Measurements from ENCODE around the gene HOXD13. TPM values are rescaled to one million over a fixed set of nuclear protein-coding genes. Genes with fewer than 3 reads are reported as not detected.

HOXD13 gene
- total RNA-seq, 1 donor from 2014 or later = not detected

DNA sequence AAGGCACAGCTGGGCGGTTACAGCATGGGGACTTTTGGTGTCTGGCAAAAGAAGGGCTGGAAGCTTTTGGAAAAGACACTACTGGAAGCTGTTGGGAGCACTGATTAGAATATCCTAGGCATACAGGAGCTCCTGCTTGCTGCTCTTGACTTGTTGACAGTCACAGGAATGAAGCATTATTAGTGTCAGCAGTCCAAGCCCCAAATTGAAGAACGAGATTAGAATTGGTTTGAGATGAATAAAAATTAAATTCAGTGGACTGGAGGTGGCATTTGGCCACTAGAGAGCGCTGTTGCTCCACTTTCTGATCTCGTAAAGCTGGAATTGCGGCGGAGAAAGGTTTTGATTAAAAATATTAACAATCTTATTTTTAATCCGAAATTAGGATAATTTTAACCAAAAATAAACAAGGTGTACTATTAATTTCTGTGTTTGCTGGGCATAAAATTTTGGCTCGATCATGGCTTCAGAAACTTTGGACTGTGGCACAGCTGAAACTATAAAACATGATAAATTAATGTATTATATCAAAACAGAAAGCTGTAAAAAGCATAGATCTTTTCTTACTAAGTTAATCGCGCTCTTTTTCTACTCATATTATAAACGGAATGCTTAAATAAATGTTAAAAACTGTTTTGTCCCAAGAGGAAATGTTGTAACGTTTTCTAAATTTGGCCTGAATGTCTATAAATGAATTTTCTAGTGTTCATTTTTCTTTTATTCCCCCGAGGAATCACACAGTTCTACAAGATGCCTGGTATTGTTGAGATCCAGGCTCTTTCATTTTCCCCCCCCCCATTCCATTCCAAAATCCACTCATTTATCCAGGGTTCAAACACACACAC lies 34.6 kb downstream of the HOXD13 start:
- Histone ChIP-seq H3K4me3 (no peak overlapping the region), H3K27me3 (ENCODE audit: low read depth) (peaks cover 99% of the 10 kb centered on the region), H3K36me3 (no peaks in the 10 kb centered on the region), H3K27ac (replicated peaks) (no peak overlapping the region), H3K4me1 (peaks cover 44% of the 10 kb centered on the region), H3K9me3 (replicated peaks) (no peaks in the 10 kb centered on the region)
- peak; percentile 55 for DNase-seq
- intact Hi-C loops (cut with micrococcal nuclease) = no loop called here
- TF ChIP-seq, protein P1, sequence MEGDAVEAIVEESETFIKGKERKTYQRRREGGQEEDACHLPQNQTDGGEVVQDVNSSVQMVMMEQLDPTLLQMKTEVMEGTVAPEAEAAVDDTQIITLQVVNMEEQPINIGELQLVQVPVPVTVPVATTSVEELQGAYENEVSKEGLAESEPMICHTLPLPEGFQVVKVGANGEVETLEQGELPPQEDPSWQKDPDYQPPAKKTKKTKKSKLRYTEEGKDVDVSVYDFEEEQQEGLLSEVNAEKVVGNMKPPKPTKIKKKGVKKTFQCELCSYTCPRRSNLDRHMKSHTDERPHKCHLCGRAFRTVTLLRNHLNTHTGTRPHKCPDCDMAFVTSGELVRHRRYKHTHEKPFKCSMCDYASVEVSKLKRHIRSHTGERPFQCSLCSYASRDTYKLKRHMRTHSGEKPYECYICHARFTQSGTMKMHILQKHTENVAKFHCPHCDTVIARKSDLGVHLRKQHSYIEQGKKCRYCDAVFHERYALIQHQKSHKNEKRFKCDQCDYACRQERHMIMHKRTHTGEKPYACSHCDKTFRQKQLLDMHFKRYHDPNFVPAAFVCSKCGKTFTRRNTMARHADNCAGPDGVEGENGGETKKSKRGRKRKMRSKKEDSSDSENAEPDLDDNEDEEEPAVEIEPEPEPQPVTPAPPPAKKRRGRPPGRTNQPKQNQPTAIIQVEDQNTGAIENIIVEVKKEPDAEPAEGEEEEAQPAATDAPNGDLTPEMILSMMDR (IDR thresholded peaks at IDR 0.05; ENCODE audit: borderline replicate concordance) = peak; percentile 92

DNA sequence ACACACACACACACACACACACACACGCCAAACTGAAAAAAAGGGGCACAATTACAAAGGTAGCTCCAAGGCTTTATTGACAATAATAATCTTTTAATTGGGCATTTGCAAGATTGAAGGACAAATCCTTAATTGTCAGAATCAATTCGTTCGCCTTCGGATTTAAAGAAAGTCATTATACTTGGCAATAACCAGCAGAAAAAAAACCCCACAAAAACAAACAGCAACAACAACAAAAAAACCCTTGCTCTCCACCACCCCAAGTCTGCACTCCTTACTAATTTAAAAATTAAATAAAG lies 35.2 kb downstream of the HOXD13 start:
- H3K4me1 ChIP-seq = peaks cover 38% of the 10 kb centered on the region
- H3K36me3 ChIP-seq = no peaks in the 10 kb centered on the region
- peaks cover 99% of the 10 kb centered on the region for H3K27me3 ChIP-seq (ENCODE audit: low read depth)
- no peak overlapping the region for H3K27ac ChIP-seq (replicated peaks)
- TF ChIP-seq, protein P1 (IDR thresholded peaks at IDR 0.05; ENCODE audit: borderline replicate concordance) = no peak
- H3K9me3 ChIP-seq (replicated peaks) = no peaks in the 10 kb centered on the region
- intact Hi-C loops (cut with micrococcal nuclease) = no loop called here
- DNase-seq = no peak
- no peak overlapping the region for H3K4me3 ChIP-seq

DNA sequence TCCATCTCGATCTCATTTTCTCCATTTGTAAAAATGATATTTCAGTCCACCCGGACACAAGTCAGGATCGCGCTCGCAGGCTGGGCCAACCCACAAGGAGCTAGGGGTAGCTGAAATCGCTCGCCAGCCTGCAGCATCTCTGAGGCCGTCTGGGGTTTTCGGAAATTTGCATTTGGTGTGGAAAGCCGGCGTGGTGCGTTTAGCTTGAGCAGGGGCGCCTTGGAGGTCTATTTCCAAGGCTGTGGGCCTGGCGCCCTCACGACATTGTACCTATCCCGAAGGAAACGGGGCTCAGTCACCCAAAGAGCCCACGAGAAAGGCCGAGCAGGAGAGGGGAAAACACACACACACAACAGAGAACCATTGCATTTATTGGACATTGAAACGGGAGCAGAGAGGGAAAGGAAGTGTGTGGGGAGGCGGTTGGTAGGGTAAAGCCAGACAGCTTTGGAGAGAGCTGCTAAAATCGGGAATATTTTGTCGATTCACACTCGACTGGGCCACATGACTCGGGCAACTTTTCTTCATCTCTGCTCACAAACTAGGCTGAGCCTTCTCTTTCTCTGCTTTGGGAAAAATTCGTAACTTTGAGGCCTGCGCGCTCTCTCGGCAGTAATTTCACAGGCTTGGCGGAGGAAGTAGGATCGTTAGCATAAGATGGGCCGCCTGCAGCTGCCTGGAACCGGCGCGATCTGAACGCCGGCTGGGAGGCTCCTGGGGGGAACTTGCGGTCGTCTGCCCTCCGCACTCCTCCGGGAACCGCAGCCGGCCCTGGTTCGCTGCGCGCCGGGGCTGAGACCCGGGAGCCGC lies 35.9 kb downstream of the HOXD13 start:
- DNase-seq = no peak
- Histone ChIP-seq H3K9me3 (replicated peaks) (no peaks in the 10 kb centered on the region), H3K27me3 (ENCODE audit: low read depth) (peaks cover 99% of the 10 kb centered on the region), H3K27ac (replicated peaks) (peak overlapping the region; percentile 77), H3K36me3 (no peaks in the 10 kb centered on the region), H3K4me3 (peak overlapping the region; percentile 62), H3K4me1 (peaks cover 32% of the 10 kb centered on the region)
- intact Hi-C loops (cut with micrococcal nuclease) = no loop called here
- TF ChIP-seq, protein P1 (IDR thresholded peaks at IDR 0.05; ENCODE audit: borderline replicate concordance) = no peak

DNA sequence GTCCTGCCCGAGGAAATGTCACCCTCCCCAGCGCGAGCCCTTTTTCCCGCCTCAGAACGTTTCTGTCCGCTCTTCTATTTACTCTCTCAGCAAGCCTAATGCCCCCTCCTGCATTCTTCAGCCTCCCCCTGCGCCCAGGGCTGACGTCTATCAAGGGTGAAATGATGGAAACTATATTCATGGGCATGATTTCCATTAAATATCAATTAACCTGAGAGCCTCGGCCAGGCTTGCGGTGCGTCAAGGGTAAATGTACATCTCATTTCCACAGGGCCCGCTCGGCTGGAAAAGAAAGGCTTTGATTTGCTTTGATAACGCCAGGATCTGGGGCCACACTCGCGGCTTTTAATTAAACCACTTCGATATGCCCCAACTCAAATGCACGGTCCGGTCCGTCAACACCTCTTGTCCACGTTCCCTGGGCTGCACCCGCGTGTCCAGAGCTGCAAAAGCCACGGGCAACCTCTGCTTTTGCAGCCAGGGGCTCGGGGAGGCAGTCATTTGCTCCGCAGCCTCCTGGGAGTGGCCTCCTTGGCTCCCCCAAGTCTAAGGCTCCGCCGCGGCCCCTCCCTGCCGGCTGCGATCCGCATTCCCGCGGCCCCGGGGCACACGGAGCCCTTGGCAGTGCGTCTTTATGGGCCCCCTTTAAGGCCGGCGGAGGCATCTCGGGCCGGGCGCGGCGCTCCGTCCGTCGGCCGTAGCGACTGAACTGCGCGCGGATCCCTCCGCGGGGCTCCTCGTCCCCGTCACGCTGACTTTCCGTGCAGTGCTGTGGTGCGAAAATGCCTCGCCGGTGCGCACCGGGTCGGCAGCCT lies 36.7 kb downstream of the HOXD13 start, which contains the start of gene HOXD8:
TSS of gene HOXD8 (plus strand) at position 724 of the 815 bp plus-strand sequence. CDS start 662 bp downstream, outside the sequence.
- Histone ChIP-seq H3K4me1 (peaks cover 25% of the 10 kb centered on the region), H3K27me3 (ENCODE audit: low read depth) (peaks cover 99% of the 10 kb centered on the region), H3K4me3 (peak within 1 kb of the TSS; percentile 62), H3K36me3 (no peaks in the 10 kb centered on the region), H3K27ac (replicated peaks) (peak within 1 kb of the TSS; percentile 77), H3K9me3 (replicated peaks) (no peaks in the 10 kb centered on the region)
- TF ChIP-seq, protein P1 (IDR thresholded peaks at IDR 0.05; ENCODE audit: borderline replicate concordance) = no peak
- no peak for DNase-seq
- intact Hi-C loops (cut with micrococcal nuclease) = no loop called here

DNA sequence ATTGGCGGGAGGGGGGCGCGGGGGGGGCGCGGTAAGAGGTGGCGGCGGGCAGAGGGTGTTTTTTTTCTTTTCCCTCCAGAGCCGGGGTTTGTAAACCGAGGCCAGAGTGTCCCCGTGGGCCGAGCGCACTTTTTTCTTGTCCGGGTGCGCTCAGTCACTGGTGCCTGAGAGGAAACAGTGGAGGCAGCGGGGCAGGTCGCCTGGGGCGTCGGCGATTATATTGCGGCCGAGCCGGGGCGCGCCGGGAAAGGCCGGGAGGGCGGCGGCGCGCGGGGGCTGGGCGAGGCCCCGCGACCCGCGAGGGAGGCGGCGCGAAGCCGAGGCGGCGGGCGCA lies 37.3 kb downstream of the HOXD13 start:
- TF ChIP-seq, protein P1 (IDR thresholded peaks at IDR 0.05; ENCODE audit: borderline replicate concordance) = no peak
- H3K4me3 ChIP-seq = peak overlapping the region; percentile 62
- no peaks in the 10 kb centered on the region for H3K36me3 ChIP-seq
- H3K9me3 ChIP-seq (replicated peaks) = no peaks in the 10 kb centered on the region
- H3K4me1 ChIP-seq = peaks cover 25% of the 10 kb centered on the region
- H3K27ac ChIP-seq (replicated peaks) = peak overlapping the region; percentile 77
- intact Hi-C loops (cut with micrococcal nuclease) = loop anchor here (10.0 kb wide), 1 partner anchor 685 kb away; no protein-coding TSS in a partner anchor
- H3K27me3 ChIP-seq (ENCODE audit: low read depth) = peaks cover 99% of the 10 kb centered on the region
- DNase-seq = no peak

Data from left ventricle myocardium inferior (tissue), 1 donor.